ENCODE data around the gene ST6GALNAC1.

Gene ST6GALNAC1

DNA sequence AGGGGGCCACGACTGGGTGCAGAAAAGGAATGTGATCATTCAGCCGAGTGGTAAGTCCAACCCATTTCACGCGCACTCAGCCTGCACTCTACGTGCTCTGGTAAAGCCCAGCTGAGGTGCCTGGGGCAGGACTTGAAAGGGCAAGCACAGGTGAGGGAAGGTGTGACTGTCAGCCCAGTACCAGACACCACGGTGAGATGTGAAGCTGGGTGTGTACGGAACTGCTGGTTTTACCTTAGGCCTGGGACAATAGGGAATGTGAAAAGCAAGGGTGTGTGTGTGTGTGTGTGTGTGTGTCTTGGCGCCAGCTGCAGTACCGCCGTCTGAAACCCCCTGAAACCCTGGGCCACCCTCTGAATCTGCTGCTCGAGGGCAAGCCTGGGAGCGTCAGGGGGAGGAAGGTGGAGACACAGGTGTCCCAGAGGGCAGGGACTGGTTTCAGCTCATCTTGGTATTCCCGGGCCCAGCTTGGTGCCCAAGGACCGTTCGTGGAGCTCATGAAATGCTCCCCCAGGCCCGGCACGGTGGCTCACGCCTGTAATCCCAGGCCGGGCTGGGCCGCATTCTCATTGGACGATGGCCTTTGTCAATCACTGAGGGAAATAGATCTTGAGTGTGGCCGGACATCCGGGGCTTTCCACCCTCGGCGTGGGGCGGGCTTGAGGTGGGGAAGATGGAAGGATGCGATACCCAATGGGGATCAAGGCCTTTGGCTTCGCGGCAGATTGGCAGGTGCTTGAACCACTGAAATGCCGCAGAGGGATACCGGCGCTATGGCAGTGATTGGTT, 27.8 kb upstream of the ST6GALNAC1 start:
- H3K4me1 Mint-ChIP-seq, result peaks cover 12 to 20% of the 10 kb centered on the region in 2 donors
- ATAC-seq (replicated peaks), result peak; percentile 99
- peak overlapping the region; percentile 97 for H3K27ac Mint-ChIP-seq
- H3K36me3 Mint-ChIP-seq, result no peaks in the 10 kb centered on the region
- peaks cover 1 to 3% of the 10 kb centered on the region in 2 donors for H3K9me3 Mint-ChIP-seq
- DNase-seq, result peak; percentile 99
- peaks cover 3 to 12% of the 10 kb centered on the region in 2 donors for H3K27me3 Mint-ChIP-seq
- peak overlapping the region; percentile 88 to 89 for H3K4me3 Mint-ChIP-seq

DNA sequence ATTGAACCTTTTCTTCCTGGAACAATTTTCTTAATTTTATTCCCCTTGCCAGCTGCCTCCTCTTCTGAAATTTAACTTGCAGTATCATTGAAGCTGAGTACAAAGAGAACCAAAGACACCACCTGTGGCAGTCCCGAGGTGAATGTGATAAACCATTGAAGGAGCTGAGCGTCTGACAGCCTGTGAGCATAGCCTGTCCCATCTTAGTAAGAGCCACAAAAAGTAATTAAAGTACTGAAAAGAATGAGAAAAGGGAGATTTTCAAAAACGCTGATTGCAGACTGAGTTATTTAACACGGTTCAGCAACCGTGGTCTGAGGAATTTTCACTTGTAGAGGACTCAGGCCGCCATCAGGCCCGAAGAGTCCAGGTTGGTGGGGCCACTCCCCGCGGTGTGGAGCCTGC, 27.2 kb upstream of the ST6GALNAC1 start:
- peaks cover 1 to 3% of the 10 kb centered on the region in 2 donors for H3K9me3 Mint-ChIP-seq
- H3K27ac Mint-ChIP-seq, result peak overlapping the region; percentile 97
- DNase-seq (no peak), ATAC-seq (replicated peaks) (no peak)
- H3K4me1 Mint-ChIP-seq, result peaks cover 12 to 20% of the 10 kb centered on the region in 2 donors
- peak overlapping the region; percentile 88 to 89 for H3K4me3 Mint-ChIP-seq
- no peaks in the 10 kb centered on the region for H3K36me3 Mint-ChIP-seq
- peaks cover 5 to 12% of the 10 kb centered on the region in 2 donors for H3K27me3 Mint-ChIP-seq

DNA sequence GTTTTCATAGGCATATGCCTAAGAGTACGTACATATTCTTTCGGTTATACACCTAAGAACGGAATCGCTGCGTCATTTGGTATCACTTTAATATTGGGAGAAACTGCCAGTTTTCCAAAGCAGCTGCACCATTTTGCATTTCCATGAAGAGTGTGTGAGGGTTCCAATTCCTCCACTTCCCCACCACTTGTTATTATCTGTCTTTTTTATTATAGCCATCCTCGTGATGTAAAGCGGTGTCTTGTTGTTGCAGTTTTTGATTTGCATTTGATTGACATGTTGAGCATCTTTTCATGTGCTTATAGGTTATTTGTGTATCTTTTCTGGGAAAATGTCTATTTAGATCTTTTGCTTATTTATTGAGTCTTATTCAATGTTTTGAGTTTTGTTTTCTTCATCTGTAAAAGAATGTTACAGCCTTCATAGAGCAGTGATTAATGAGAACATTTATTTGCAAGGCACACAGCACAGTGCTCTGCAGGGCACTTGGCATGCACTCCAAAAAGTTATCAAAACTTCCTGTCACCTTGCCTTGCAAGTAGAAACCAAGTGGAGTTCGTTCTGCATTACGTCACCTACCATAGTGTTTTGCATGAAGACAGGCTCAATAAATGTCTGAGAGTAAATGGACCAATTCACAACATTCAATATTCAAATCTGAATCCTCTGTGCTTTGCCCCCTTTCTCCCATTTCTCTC, 26.6 kb upstream of the ST6GALNAC1 start:
- Mint-ChIP-seq H3K27me3 (peaks cover 7 to 12% of the 10 kb centered on the region in 2 donors), H3K36me3 (no peaks in the 10 kb centered on the region), H3K4me3 (no peak overlapping the region), H3K27ac (peak overlapping the region; percentile 97), H3K4me1 (peaks cover 12 to 20% of the 10 kb centered on the region in 2 donors), H3K9me3 (peaks cover 1 to 3% of the 10 kb centered on the region in 2 donors)
- ATAC-seq (replicated peaks) (no peak), DNase-seq (no peak)

- H3K36me3 Mint-ChIP-seq, result no peaks in the 10 kb centered on the region
- DNase-seq (no peak), ATAC-seq (replicated peaks) (no peak)
- peaks cover 12 to 20% of the 10 kb centered on the region in 2 donors for H3K4me1 Mint-ChIP-seq
- H3K27me3 Mint-ChIP-seq, result peaks cover 14 to 21% of the 10 kb centered on the region in 2 donors
- no peak overlapping the region for H3K27ac Mint-ChIP-seq
- peaks cover 1 to 3% of the 10 kb centered on the region in 2 donors for H3K9me3 Mint-ChIP-seq
- no peak overlapping the region for H3K4me3 Mint-ChIP-seq
Measured at GRCh38 chr17:76667786-76668453, 24.4 kb upstream of the ST6GALNAC1 start.

DNA sequence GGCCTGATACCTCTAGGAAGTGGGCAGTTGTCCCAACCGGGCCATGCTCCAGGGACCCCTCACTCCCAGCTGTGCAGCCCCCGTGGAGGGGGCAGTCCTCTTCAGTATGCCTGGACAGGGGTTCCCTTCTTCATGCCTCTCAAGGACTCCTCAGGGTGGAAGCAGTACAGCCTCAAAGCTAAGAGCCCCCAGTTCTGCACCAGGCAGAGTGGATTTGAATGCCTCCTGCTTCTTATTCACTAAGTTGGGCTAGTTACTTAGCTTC, 23.9 kb upstream of the ST6GALNAC1 start:
- no peak for DNase-seq
- peaks cover 0 to 3% of the 10 kb centered on the region in 2 donors for H3K9me3 Mint-ChIP-seq
- no peak overlapping the region for H3K27ac Mint-ChIP-seq
- peaks cover 14 to 21% of the 10 kb centered on the region in 2 donors for H3K27me3 Mint-ChIP-seq
- ATAC-seq (replicated peaks), result no peak
- no peaks in the 10 kb centered on the region for H3K36me3 Mint-ChIP-seq
- no peak overlapping the region for H3K4me3 Mint-ChIP-seq
- peaks cover 10 to 16% of the 10 kb centered on the region in 2 donors for H3K4me1 Mint-ChIP-seq

DNA sequence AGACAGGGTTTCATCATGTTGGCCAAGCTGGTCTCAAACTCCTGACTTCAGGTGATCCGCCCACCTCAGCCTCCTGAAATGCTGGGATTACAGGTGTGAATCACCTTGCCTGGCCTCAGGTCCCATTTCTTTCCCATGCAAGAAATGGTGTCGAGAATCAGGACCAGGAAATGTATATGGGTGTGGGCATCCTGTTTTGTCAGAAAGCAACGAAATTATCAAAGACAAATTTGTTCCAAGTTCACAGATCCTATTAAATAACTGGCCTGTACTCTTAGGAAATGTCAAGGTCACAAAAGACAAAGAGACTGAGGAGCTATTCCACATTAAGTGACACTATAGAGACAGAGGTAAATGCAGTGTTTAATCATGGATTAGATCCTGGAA, 17.1 kb upstream of the ST6GALNAC1 start:
- Mint-ChIP-seq H3K27ac (no peak overlapping the region), H3K4me3 (no peak overlapping the region), H3K9me3 (no peaks in the 10 kb centered on the region), H3K36me3 (no peaks in the 10 kb centered on the region), H3K4me1 (peaks cover 5 to 14% of the 10 kb centered on the region in 2 donors), H3K27me3 (peaks cover 15 to 24% of the 10 kb centered on the region in 2 donors)
- ATAC-seq (replicated peaks), result no peak
- no peak for DNase-seq

DNA sequence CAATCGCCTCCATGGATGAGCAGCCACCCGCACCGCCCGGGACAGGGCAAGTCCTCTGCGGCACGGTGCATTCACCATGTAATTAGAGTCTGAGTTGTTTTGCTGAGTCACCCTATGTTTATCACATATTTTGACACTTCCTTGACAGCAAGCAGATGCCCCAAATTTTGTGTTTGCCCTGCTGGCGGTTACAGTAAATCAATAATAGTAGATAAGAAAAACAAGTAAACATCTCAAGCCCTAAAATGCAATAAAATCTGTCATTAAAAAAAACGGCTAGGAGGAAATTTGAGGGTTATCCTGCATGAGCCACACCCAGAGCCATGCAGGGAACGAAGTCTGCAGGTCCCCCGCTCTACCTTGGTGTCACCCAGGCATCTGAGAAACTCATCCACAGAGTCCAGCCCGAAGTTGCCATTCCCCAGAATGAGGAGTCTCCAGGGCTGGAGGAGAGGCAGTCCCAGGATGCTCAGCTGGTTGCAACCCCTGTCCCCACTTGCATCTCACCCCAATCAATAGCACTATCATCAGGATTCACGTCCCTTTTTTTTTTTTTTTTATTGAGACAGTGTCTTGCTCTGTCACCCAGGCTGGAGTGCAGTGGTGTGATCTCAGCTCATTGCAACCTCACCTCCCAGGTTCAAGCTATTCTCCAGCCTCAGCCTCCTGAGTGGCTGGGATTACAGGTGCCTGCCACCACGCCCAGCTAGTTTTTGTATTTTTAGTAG, 16.5 kb upstream of the ST6GALNAC1 start:
- no peak overlapping the region for H3K27ac Mint-ChIP-seq
- DNase-seq, result no peak
- no peaks in the 10 kb centered on the region for H3K9me3 Mint-ChIP-seq
- no peaks in the 10 kb centered on the region for H3K36me3 Mint-ChIP-seq
- H3K27me3 Mint-ChIP-seq, result peaks cover 15 to 24% of the 10 kb centered on the region in 2 donors
- no peak for ATAC-seq (replicated peaks)
- peaks cover 5 to 14% of the 10 kb centered on the region in 2 donors for H3K4me1 Mint-ChIP-seq
- H3K4me3 Mint-ChIP-seq, result no peak overlapping the region

GRCh38 chr17:76658242-76658662, 14.7 kb upstream of the ST6GALNAC1 start:
- ATAC-seq (replicated peaks), result no peak
- Mint-ChIP-seq H3K36me3 (no peaks in the 10 kb centered on the region), H3K27me3 (peaks cover 7 to 18% of the 10 kb centered on the region in 2 donors), H3K27ac (no peak overlapping the region), H3K4me3 (no peak overlapping the region), H3K4me1 (peaks cover 5 to 14% of the 10 kb centered on the region in 2 donors), H3K9me3 (no peaks in the 10 kb centered on the region)
- DNase-seq, result no peak

- no peak for ATAC-seq (replicated peaks)
- no peaks in the 10 kb centered on the region for H3K9me3 Mint-ChIP-seq
- peaks cover 5 to 14% of the 10 kb centered on the region in 2 donors for H3K4me1 Mint-ChIP-seq
- peaks cover 7 to 16% of the 10 kb centered on the region in 2 donors for H3K27me3 Mint-ChIP-seq
- H3K36me3 Mint-ChIP-seq, result no peaks in the 10 kb centered on the region
- no peak overlapping the region for H3K27ac Mint-ChIP-seq
- H3K4me3 Mint-ChIP-seq, result no peak overlapping the region
- DNase-seq, result no peak
Measured at GRCh38 chr17:76657505-76658241, 14.1 kb upstream of the ST6GALNAC1 start.

DNA sequence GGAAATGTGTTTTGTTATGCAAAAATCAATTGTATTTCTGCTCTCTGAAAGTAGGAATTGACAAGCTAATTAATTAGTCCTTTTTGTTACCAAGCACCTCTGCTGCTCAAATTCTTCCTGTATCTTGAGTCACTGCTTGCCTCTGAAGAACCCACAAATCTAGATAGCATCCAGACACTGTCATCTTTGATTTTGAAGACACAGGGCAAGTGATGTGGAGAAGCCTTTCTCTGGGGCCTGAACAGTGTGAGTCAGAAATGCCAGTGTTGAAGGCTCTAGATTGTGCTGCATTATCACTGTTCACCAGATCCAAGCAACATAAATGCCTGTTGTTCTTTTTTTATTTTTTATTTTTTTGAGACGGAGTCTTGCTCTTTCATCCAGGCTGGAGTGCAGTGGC, 10.9 kb upstream of the ST6GALNAC1 start:
- H3K27me3 Mint-ChIP-seq, result peaks cover 13 to 17% of the 10 kb centered on the region in 2 donors
- no peaks in the 10 kb centered on the region for H3K36me3 Mint-ChIP-seq
- no peak for DNase-seq
- ATAC-seq (replicated peaks), result no peak
- no peak overlapping the region for H3K4me3 Mint-ChIP-seq
- peaks cover under 1 to 2% of the 10 kb centered on the region in 2 donors for H3K4me1 Mint-ChIP-seq
- H3K27ac Mint-ChIP-seq, result no peak overlapping the region
- peaks cover 0 to 4% of the 10 kb centered on the region in 2 donors for H3K9me3 Mint-ChIP-seq

DNA sequence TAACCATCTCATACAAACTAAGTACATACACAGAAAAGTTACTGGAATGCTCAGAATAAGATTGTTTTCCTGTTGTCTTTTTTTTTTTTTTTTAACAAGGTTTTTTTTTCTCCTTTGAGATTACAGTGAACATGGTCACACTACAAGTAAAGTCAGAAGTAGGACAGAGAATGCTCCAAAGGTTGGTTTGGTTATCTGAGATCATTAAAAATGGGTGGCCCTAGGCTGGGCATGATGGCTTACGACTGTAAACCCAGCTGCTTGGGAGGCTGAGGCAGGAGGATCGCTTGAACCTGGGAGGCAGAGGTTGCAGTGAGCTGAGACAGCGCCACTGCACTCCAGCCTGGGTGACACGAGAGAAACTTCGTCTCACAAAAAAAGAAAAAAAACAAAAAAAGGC, 6.9 kb upstream of the ST6GALNAC1 start:
- Mint-ChIP-seq H3K4me1 (no peaks in the 10 kb centered on the region), H3K9me3 (peaks cover 7 to 12% of the 10 kb centered on the region in 2 donors), H3K4me3 (no peak overlapping the region), H3K36me3 (peaks cover 3% of the 10 kb centered on the region in 2 donors), H3K27ac (no peak overlapping the region), H3K27me3 (peaks cover 16 to 29% of the 10 kb centered on the region in 2 donors)
- ATAC-seq (replicated peaks) (no peak), DNase-seq (no peak)

DNA sequence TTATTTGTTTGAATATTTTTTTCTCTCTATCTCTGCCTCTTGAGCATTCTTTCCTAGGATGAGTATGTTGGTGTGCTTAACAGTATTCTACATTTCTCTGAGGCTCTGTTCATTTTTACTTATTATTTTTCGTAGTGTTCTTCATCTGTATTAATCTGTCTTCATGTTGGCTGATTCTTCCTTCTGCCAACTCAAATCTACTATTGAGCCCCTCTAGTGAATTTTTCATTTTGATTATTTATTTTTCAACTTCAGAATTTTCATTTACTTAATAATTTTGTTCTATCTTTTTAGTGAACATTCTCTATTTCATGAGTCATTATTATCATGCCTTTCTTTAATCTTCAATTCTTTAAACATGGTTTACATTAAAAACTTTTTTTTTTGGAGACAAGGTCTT, 3.2 kb upstream of the ST6GALNAC1 start:
- Mint-ChIP-seq H3K4me1 (no peaks in the 10 kb centered on the region), H3K36me3 (peaks cover 3 to 8% of the 10 kb centered on the region in 2 donors), H3K4me3 (no peak overlapping the region), H3K27ac (no peak overlapping the region), H3K27me3 (peaks cover 23 to 44% of the 10 kb centered on the region in 2 donors), H3K9me3 (peaks cover 7 to 9% of the 10 kb centered on the region in 2 donors)
- no peak for DNase-seq
- no peak for ATAC-seq (replicated peaks)

DNA sequence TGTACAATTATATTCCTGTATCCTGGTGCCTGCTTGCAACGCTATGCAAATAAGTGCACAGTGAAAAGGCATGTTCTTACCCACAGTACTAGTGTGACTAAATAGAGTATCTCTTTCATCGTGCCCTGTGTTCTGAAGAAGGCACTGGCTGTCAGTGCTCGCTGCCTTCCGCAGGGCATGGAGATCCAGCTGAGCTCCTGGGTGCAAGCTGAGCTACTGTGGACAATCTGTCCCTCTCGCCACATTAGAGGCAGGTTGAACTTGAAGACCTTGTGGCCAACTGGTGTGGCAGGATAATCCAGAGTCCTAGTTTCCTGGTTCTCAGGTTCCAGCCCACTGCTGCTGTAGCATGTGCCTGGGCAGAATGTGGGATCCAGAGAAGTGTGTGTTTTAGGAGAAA, 1.9 kb upstream of the ST6GALNAC1 start:
- H3K27ac Mint-ChIP-seq, result no peak overlapping the region

More for the DNA sequence above, 1.9 kb upstream of the ST6GALNAC1 start:
- ATAC-seq (replicated peaks) (no peak), DNase-seq (no peak)
- Mint-ChIP-seq H3K9me3 (peaks cover 7 to 9% of the 10 kb centered on the region in 2 donors), H3K4me1 (no peaks in the 10 kb centered on the region), H3K36me3 (peaks cover 3 to 8% of the 10 kb centered on the region in 2 donors), H3K4me3 (no peak overlapping the region), H3K27me3 (peaks cover 20 to 37% of the 10 kb centered on the region in 2 donors)
